ENCODE data around the gene SCNN1B. TPM values are rescaled to one million over a fixed set of nuclear protein-coding genes. Genes with fewer than 3 reads are reported as not detected.

The SCNN1B gene
- total RNA-seq, 4 donors from 2014 or later, result 8.1 to 30.5 (median 11.9) TPM

GRCh38 chr16:23369416-23369815, 67.3 kb downstream of the SCNN1B start:
- peaks cover 0 to 8% of the 10 kb centered on the region in 2 donors for H3K4me1 ChIP-seq
- WGBS, 2 donors, result 76 to 82% methylated on average over 4 to 6 of the region's 7 CpGs
- intact Hi-C loops (cut with DNase I), result no loop called here

DNA sequence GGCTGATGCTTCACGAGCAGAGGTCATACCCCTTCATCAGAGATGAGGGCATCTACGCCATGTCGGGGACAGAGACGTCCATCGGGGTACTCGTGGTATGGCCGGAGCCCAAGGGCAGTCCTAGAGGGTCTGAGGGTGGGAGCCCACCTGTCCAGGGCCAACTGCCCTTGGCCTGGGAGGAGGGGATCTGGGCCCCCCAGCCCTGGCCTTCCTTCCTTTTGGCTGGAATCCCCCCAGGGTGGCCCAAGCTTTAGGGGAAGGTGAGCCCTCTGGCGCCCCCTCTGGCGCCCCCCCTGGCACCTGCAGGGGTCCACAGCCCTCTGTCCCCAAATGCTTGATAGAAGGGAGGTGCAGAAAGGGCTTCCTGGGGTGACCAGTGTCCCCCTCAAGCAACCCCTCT, 69.3 kb downstream of the SCNN1B start:
- TF ChIP-seq CTCF (IDR thresholded peaks at IDR 0.05) (no peak), POLR2A (IDR thresholded peaks at IDR 0.05) (no peak)

More at GRCh38 chr16:23369416-23369815, 67.3 kb downstream of the SCNN1B start:
- Histone ChIP-seq H3K9me3 (no peaks in the 10 kb centered on the region), H3K27ac (no peak overlapping the region), H3K4me3 (replicated peaks in 1 of 3) (no peak overlapping the region), H3K27me3 (no peaks in the 10 kb centered on the region), H3K36me3 (no peaks in the 10 kb centered on the region)
- no peak for DNase-seq
- TF ChIP-seq CTCF (IDR thresholded peaks at IDR 0.05), result no peak
- TF ChIP-seq POLR2A (IDR thresholded peaks at IDR 0.05), result no peak

GRCh38 chr16:23373436-23374219, 71.5 kb downstream of the SCNN1B start:
- no peak for TF ChIP-seq CTCF (IDR thresholded peaks at IDR 0.05)
- no peak for TF ChIP-seq POLR2A (IDR thresholded peaks at IDR 0.05)
- H3K9me3 ChIP-seq, result no peaks in the 10 kb centered on the region
- no peak for DNase-seq
- H3K27ac ChIP-seq, result no peak overlapping the region
- H3K36me3 ChIP-seq, result no peaks in the 10 kb centered on the region
- no peak overlapping the region for H3K4me3 ChIP-seq (replicated peaks in 1 of 3)
- no peaks in the 10 kb centered on the region for H3K4me1 ChIP-seq
- 94 to 96% methylated on average over 5 to 11 of the region's 13 CpGs for WGBS, 2 donors
- intact Hi-C loops (cut with DNase I), result no loop called here
- no peaks in the 10 kb centered on the region for H3K27me3 ChIP-seq

More for the DNA sequence above, 69.3 kb downstream of the SCNN1B start:
- H3K27ac ChIP-seq, result no peak overlapping the region
- H3K4me1 ChIP-seq, result no peaks in the 10 kb centered on the region
- H3K4me3 ChIP-seq (replicated peaks in 1 of 3), result no peak overlapping the region
- 66 to 86% methylated on average over 3 to 8 of the region's 9 CpGs for WGBS, 2 donors
- no peaks in the 10 kb centered on the region for H3K36me3 ChIP-seq
- intact Hi-C loops (cut with DNase I), result no loop called here
- no peaks in the 10 kb centered on the region for H3K9me3 ChIP-seq
- no peak for DNase-seq
- no peaks in the 10 kb centered on the region for H3K27me3 ChIP-seq

- TF ChIP-seq POLR2A (IDR thresholded peaks at IDR 0.05) (no peak), CTCF (IDR thresholded peaks at IDR 0.05) (no peak)
- Histone ChIP-seq H3K36me3 (no peaks in the 10 kb centered on the region), H3K27ac (no peak overlapping the region), H3K9me3 (no peaks in the 10 kb centered on the region), H3K4me3 (replicated peaks in 1 of 3) (no peak overlapping the region), H3K27me3 (no peaks in the 10 kb centered on the region), H3K4me1 (no peaks in the 10 kb centered on the region)
- intact Hi-C loops (cut with DNase I), result no loop called here
- 75 to 81% methylated on average over 14 to 17 of the region's 17 CpGs for WGBS, 2 donors
- peak; percentile 57 to 64 for DNase-seq
Measured at GRCh38 chr16:23374721-23375510, 72.8 kb downstream of the SCNN1B start.

DNA sequence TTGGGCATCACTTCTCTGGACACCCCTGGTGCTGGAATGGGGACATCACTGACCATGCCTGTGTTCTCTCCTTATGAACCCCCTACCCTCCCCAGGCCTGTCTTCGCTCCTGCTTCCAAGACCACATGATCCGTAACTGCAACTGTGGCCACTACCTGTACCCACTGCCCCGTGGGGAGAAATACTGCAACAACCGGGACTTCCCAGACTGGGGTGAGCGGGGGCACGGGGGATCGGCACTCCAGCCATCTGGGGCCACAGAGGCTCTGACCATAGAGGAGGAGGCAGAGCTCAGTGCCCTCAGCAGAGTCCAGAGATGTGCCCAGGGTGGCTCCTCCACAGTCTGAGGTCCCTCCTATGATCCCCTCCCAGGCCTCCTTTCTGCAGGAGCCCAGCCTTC, 73.5 kb downstream of the SCNN1B start:
- no peaks in the 10 kb centered on the region for H3K9me3 ChIP-seq
- H3K27ac ChIP-seq, result no peak overlapping the region
- H3K4me1 ChIP-seq, result no peaks in the 10 kb centered on the region
- no peaks in the 10 kb centered on the region for H3K36me3 ChIP-seq
- WGBS, 2 donors, result 85 to 100% methylated on average over 2 to 7 of the region's 7 CpGs
- H3K4me3 ChIP-seq (replicated peaks in 1 of 3), result no peak overlapping the region
- intact Hi-C loops (cut with DNase I), result no loop called here
- no peaks in the 10 kb centered on the region for H3K27me3 ChIP-seq
- DNase-seq, result no peak
- TF ChIP-seq POLR2A (IDR thresholded peaks at IDR 0.05) (no peak), CTCF (IDR thresholded peaks at IDR 0.05) (no peak)
